A673 (cell line): Measurements from ENCODE around the gene CAPN11.
A peak's percentile ranks its signal among the peaks of the same experiment; 100 is the strongest.

Experiments used
- EZH2 ChIP-seq: fragments of 200-600 bp; sonication (generic); IDR thresholded peaks from 2 replicates; pipeline ENCODE4 v1.6.1; 2017; ENCODE audit warnings: borderline replicate concordance, low read depth, mild to moderate bottlenecking, mixed read lengths, antibody characterized with exemption, low read length; ENCODE audit not compliant: poor library complexity, severe bottlenecking
- TF ChIP-seq, protein P1 (sequence below): fragments of 300-800, 200-600 bp; sonication (generic); conservative IDR thresholded peaks from 2 replicates; pipeline ENCODE4 v1.5.1; 2017; ENCODE audit warnings: low read depth, mild to moderate bottlenecking, antibody characterized with exemption, low read length, moderate library complexity, mixed read lengths

DNA sequence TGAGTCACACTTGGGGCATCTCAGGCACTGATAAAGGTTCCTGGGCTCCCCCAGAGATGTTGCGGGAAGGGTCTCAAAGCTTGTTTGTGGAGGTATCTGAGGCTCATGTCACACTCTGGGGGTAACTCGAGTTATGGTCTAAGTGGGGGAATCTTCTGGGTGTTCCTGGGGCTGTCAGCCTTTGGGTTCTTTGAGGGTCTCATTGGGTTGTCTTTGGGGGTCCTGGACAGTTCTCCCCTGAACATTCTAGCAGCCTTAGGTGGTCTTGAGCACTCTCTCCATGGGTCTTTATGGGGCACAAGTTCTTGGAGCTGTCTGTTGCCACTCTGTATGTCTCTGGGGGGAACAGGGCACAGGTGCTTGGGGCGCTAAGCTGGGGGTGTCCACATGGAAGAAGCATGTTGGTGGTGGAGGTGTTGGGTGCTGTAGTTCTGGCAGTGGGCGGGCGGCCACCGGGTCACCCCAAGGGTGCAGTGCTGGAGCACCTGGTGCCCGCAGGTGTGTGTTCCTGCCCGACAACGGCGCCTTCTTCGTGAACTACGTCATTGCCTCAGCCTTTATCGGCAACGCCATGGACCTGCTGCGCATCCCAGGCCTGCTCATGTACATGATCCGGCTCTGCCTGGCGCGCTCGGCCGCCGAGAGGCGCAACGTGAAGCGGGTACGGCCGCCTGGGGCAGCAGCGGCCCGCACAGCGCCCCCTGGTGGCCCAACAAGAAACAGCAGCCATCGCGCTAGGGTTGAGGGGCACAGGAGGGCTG is 7.1 kb upstream of the CAPN11 start:
- TF ChIP-seq, protein P1, sequence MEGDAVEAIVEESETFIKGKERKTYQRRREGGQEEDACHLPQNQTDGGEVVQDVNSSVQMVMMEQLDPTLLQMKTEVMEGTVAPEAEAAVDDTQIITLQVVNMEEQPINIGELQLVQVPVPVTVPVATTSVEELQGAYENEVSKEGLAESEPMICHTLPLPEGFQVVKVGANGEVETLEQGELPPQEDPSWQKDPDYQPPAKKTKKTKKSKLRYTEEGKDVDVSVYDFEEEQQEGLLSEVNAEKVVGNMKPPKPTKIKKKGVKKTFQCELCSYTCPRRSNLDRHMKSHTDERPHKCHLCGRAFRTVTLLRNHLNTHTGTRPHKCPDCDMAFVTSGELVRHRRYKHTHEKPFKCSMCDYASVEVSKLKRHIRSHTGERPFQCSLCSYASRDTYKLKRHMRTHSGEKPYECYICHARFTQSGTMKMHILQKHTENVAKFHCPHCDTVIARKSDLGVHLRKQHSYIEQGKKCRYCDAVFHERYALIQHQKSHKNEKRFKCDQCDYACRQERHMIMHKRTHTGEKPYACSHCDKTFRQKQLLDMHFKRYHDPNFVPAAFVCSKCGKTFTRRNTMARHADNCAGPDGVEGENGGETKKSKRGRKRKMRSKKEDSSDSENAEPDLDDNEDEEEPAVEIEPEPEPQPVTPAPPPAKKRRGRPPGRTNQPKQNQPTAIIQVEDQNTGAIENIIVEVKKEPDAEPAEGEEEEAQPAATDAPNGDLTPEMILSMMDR, result peak; percentile 100
- TF ChIP-seq EZH2, result no peak
